ENCODE measurements around the gene KIF3C. TPM values are rescaled to one million over a fixed set of nuclear protein-coding genes. Genes with fewer than 3 reads are reported as not detected.
A peak's percentile ranks its signal among the peaks of the same experiment; 100 is the strongest.

Gene KIF3C
- total and polyA plus RNA-seq, 9 of the 15 experiments (the other 6 are each of a cell fraction or from before 2014, with no cell fraction given): 0.69 to 6.7 (median 3.3) TPM

GRCh38 chr2:25939257-25939668, 43.0 kb downstream of the KIF3C start:
- DNase-seq (ENCODE audit: extremely low read depth in 1 of 4, low spot score in 3 of 4) (peak in 1 of 4 experiments; percentile 3), FAIRE-seq (no peak), ATAC-seq (no peak)
- no peaks in the 10 kb centered on the region; a peak in 1 of 5 replicates for H3K4me1 ChIP-seq (replicated peaks in 1 of 2; ENCODE audit: control insufficient read depth in 2 of 2, insufficient read depth in 2 of 2, low read length in 2 of 2)
- H3K4me2 ChIP-seq (ENCODE audit: insufficient read depth, low read length): no peak overlapping the region
- in situ Hi-C loops (cut with MboI): no loop called here
- 28% methylated on average over 8 of the region's 8 CpGs for WGBS (ENCODE audit: insufficient coverage, low coverage, missing lambda C conversion rate)
- no peak overlapping the region for H2AFZ ChIP-seq (ENCODE audit: low read depth, low read length)
- H4K20me1 ChIP-seq (replicated peaks; ENCODE audit: control insufficient read depth, insufficient read depth, low read length): no peaks in the 10 kb centered on the region
- BruUV-seq (replicated peaks): no TSS peak
- H3K27me3 ChIP-seq (ENCODE audit: control insufficient read depth in 2 of 2, insufficient read depth in 2 of 2, low read length in 2 of 2): no peaks in the 10 kb centered on the region
- no peaks in the 10 kb centered on the region for H3K9me3 ChIP-seq (replicated peaks; ENCODE audit: control insufficient read depth, insufficient read depth, low read depth, low read length)
- H3K36me3 ChIP-seq (ENCODE audit: control insufficient read depth, insufficient read depth, low read length): no peaks in the 10 kb centered on the region
- no peaks in the 10 kb centered on the region for H3K9me1 ChIP-seq (ENCODE audit: control insufficient read depth, insufficient read depth, low read length)
- ChIA-PET CTCF (ENCODE audit: low intra/inter-chr PET ratio) (no interaction called here), POLR2A (interaction anchor here (0.6 to 1.4 kb wide), 5 partner anchors 11 to 306 kb away, joined by 3 read pairs; no protein-coding TSS in a partner anchor)
- intact Hi-C loops (cut with micrococcal nuclease): loop anchor here (10.0 kb wide), 1 partner anchor 204 kb away; no protein-coding TSS in a partner anchor
- no peaks in the 10 kb centered on the region for H3K79me2 ChIP-seq (ENCODE audit: control insufficient read depth, insufficient read depth, low read length)
- no peak overlapping the region for H3K4me3 ChIP-seq
- TF ChIP-seq ZNF184 (CRISPR knock-in tag; IDR thresholded peaks at IDR 0.05) (no peak), ZNF121 (CRISPR knock-in tag; conservative IDR thresholded peaks at IDR 0.05) (no peak), TRIM24 (IDR thresholded peaks at IDR 0.05) (no peak), BCL6 (CRISPR knock-in tag; IDR thresholded peaks at IDR 0.05) (no peak), EP400 (IDR thresholded peaks at IDR 0.05) (no peak), ZNF143 (CRISPR knock-in tag; IDR thresholded peaks at IDR 0.05) (no peak), FOXA3 (CRISPR knock-in tag; conservative IDR thresholded peaks at IDR 0.05 in 1 of 2, IDR thresholded peaks at IDR 0.05 in 1 of 2) (no peak), CBX5 (IDR thresholded peaks at IDR 0.05; ENCODE audit: borderline replicate concordance, low read depth) (no peak), ZBTB33 (CRISPR knock-in tag; IDR thresholded peaks at IDR 0.05) (no peak), KLF13 (tag; IDR thresholded peaks at IDR 0.05; ENCODE audit: borderline replicate concordance, low read depth) (no peak), HDAC2 (IDR thresholded peaks at IDR 0.05) (no peak)
- H3K27ac ChIP-seq (ENCODE audit: extremely low read depth, low read depth, low read length): no peak overlapping the region
- no peak overlapping the region for H3K9ac ChIP-seq (ENCODE audit: insufficient read depth in 1 of 2, low read depth in 2 of 2, low read length in 2 of 2)
